ES-I3 (cell line): ENCODE measurements around the gene PRR16.

Source experiments
- H3K36me3 ChIP-seq: 2 replicates; pipeline ENCODE4 v1.6.1; 2013; ENCODE audit warnings: mild to moderate bottlenecking, low read length, control low read depth, moderate library complexity; ENCODE audit not compliant: insufficient read depth
- H3K4me1 ChIP-seq: 2 replicates; pipeline ENCODE4 v1.6.1; 2013; ENCODE audit warnings: mild to moderate bottlenecking, control low read depth, low read length; ENCODE audit not compliant: insufficient read depth
- H3K9ac ChIP-seq: 2 replicates; pipeline ENCODE4 v1.6.1; 2013; ENCODE audit warnings: low read depth, mild to moderate bottlenecking, low read length, moderate library complexity
- H3K9me3 ChIP-seq: 2 replicates; pipeline ENCODE4 v1.6.1; 2013; ENCODE audit warnings: mild to moderate bottlenecking, low read length, moderate library complexity; ENCODE audit not compliant: control insufficient read depth, insufficient read depth

PRR16 gene

GRCh38 chr5:120602033-120602432 is 137.9 kb downstream of the PRR16 start:
- H3K4me1 ChIP-seq = no peaks in the 10 kb centered on the region
- H3K9me3 ChIP-seq = 0 out of 2 replicates have a peak, but pooled peaks cover 3% of the 10 kb centered on the region
- no peak overlapping the region for H3K9ac ChIP-seq
- no peaks in the 10 kb centered on the region for H3K36me3 ChIP-seq

- Histone ChIP-seq H3K4me1 (no peaks in the 10 kb centered on the region), H3K36me3 (no peaks in the 10 kb centered on the region), H3K9ac (no peak overlapping the region), H3K9me3 (0 out of 2 replicates have a peak, but pooled peaks cover 3% of the 10 kb centered on the region)
These were observed 140.8 kb downstream of the PRR16 start for GRCh38 chr5:120604884-120605283.

GRCh38 chr5:120605325-120606079 is 141.4 kb downstream of the PRR16 start:
- no peaks in the 10 kb centered on the region for H3K4me1 ChIP-seq
- H3K9me3 ChIP-seq = 0 out of 2 replicates have a peak, but pooled peaks cover 3% of the 10 kb centered on the region
- H3K36me3 ChIP-seq = no peaks in the 10 kb centered on the region
- H3K9ac ChIP-seq = no peak overlapping the region

GRCh38 chr5:120609570-120609969 is 145.5 kb downstream of the PRR16 start:
- no peaks in the 10 kb centered on the region for H3K36me3 ChIP-seq
- no peaks in the 10 kb centered on the region for H3K9me3 ChIP-seq
- H3K4me1 ChIP-seq = no peaks in the 10 kb centered on the region
- no peak overlapping the region for H3K9ac ChIP-seq

GRCh38 chr5:120610145-120610544 is 146.0 kb downstream of the PRR16 start:
- Histone ChIP-seq H3K36me3 (no peaks in the 10 kb centered on the region), H3K9me3 (no peaks in the 10 kb centered on the region), H3K9ac (no peak overlapping the region), H3K4me1 (no peaks in the 10 kb centered on the region)

GRCh38 chr5:120613729-120614128 is 149.6 kb downstream of the PRR16 start:
- H3K4me1 ChIP-seq = peaks cover 7% of the 10 kb centered on the region; the same call in 1 of the 2 replicates
- H3K9ac ChIP-seq = no peak overlapping the region
- no peaks in the 10 kb centered on the region for H3K9me3 ChIP-seq
- no peaks in the 10 kb centered on the region for H3K36me3 ChIP-seq

- Histone ChIP-seq H3K36me3 (no peaks in the 10 kb centered on the region), H3K4me1 (peaks cover 7% of the 10 kb centered on the region; the same call in 1 of the 2 replicates), H3K9me3 (no peaks in the 10 kb centered on the region), H3K9ac (no peak overlapping the region)
These were observed 150.6 kb downstream of the PRR16 start for GRCh38 chr5:120614531-120615180.

GRCh38 chr5:120615967-120616645 is 152.0 kb downstream of the PRR16 start:
- Histone ChIP-seq H3K36me3 (no peaks in the 10 kb centered on the region), H3K9me3 (no peaks in the 10 kb centered on the region), H3K4me1 (peaks cover 7% of the 10 kb centered on the region; the same call in 1 of the 2 replicates), H3K9ac (no peak overlapping the region)

GRCh38 chr5:120621339-120621738 is 157.2 kb downstream of the PRR16 start:
- Histone ChIP-seq H3K9ac (no peak overlapping the region), H3K4me1 (peaks cover under 1% of the 10 kb centered on the region; the same call in 1 of the 2 replicates), H3K36me3 (no peaks in the 10 kb centered on the region), H3K9me3 (no peaks in the 10 kb centered on the region)

GRCh38 chr5:120624021-120624563 is 160.0 kb downstream of the PRR16 start:
- Histone ChIP-seq H3K4me1 (no peaks in the 10 kb centered on the region), H3K36me3 (no peaks in the 10 kb centered on the region), H3K9ac (no peak overlapping the region), H3K9me3 (no peaks in the 10 kb centered on the region)

GRCh38 chr5:120628156-120628555 is 164.1 kb downstream of the PRR16 start:
- Histone ChIP-seq H3K9ac (no peak overlapping the region), H3K4me1 (no peaks in the 10 kb centered on the region), H3K36me3 (no peaks in the 10 kb centered on the region), H3K9me3 (no peaks in the 10 kb centered on the region)

GRCh38 chr5:120630550-120630949 is 166.4 kb downstream of the PRR16 start:
- Histone ChIP-seq H3K36me3 (no peaks in the 10 kb centered on the region), H3K9ac (no peak overlapping the region), H3K4me1 (no peaks in the 10 kb centered on the region), H3K9me3 (no peaks in the 10 kb centered on the region)

GRCh38 chr5:120631611-120632010 is 167.5 kb downstream of the PRR16 start:
- no peaks in the 10 kb centered on the region for H3K36me3 ChIP-seq
- no peaks in the 10 kb centered on the region for H3K9me3 ChIP-seq
- H3K4me1 ChIP-seq = no peaks in the 10 kb centered on the region
- no peak overlapping the region for H3K9ac ChIP-seq

- Histone ChIP-seq H3K9ac (no peak overlapping the region), H3K9me3 (no peaks in the 10 kb centered on the region), H3K4me1 (no peaks in the 10 kb centered on the region), H3K36me3 (no peaks in the 10 kb centered on the region)
These were observed 168.3 kb downstream of the PRR16 start for GRCh38 chr5:120632430-120632829.
